Bone marrow (tissue), 2 donors: Measurements from ENCODE around the gene OAT.

Experiments
- DNase-seq, 2 donors: peaks; one replicate each; lab custom pipeline; 2025; lab: John Stamatoyannopoulos, UW

The OAT gene

DNA sequence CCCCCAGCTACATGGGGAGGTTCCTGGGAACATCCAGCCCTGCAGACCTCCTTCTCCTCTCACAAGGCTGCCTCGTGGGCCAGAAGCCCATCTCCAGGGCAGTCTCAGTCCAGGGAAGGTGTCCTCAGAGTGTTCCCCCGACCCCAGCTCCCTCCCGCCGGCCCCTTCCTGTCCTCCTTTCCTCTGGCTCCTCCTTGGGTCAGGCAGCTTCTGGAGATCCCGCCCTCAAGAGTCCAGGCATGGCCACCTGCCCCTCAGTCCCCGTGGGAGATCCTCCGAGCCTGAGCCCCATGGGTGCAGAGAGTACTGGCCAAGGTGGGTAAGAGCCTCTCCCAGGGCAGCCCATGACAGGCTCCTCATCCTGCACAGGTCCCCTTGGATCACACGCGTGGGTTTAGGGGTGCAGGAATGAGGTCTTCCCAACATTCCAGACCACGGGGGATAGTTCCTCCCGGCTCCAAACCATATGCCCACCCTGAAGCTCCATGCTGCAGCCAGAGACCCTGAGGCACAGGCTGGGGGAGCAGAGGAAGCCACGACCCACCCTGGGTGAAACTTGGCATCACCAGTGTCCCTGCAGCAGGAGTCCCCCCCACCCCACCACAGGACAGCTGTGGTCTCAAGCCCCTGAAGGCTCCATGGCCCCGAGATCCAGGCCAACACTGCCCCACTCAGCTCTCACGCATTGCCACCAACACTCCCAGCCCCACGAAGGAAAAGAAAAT is 65.5 kb downstream of the OAT start:
- no peak for DNase-seq

GRCh38 chr10:124351481-124352220 is 67.1 kb downstream of the OAT start:
- DNase-seq: no peak

- DNase-seq: no peak
These were observed 67.9 kb downstream of the OAT start for GRCh38 chr10:124350806-124351205.

DNA sequence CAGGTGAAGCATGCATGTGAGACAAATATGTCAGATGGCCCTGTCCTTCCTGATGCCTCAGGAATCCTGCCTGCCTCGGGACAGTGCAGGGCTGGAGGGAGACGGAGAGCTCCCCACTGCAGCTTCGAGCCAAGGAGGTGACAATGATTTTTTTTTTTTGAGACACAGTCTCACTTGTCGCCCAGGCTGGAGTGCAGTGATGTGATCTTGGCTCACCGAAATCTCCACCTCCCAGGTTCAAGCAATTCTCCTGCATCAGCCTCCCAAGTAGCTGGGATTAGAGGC is 68.8 kb downstream of the OAT start:
- no peak for DNase-seq

- no peak for DNase-seq
These were observed 69.3 kb downstream of the OAT start for GRCh38 chr10:124349231-124349995.

GRCh38 chr10:124348801-124349200 is 69.9 kb downstream of the OAT start:
- no peak for DNase-seq

DNA sequence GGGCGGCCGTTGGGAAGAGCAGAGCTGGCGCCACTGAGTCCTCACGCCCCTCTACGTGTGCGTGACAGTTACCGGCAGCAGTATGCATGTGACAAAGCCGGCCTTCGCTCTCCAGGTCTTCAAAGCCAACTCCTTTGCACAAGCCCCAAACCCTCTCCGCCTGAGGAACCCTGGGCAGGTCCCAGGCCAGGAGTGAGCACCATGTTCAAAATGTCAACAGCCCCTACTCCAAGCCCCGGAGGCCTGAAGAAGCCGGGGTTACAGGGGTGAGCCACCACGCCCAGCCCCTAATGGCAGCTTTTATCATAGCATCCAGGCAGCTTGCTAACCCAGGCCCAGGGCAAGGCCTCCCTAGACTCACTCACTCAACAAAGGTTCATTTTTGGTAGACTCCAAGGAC is 70.8 kb downstream of the OAT start:
- no peak for DNase-seq
